ENCODE data around the gene NEK7.

DNA sequence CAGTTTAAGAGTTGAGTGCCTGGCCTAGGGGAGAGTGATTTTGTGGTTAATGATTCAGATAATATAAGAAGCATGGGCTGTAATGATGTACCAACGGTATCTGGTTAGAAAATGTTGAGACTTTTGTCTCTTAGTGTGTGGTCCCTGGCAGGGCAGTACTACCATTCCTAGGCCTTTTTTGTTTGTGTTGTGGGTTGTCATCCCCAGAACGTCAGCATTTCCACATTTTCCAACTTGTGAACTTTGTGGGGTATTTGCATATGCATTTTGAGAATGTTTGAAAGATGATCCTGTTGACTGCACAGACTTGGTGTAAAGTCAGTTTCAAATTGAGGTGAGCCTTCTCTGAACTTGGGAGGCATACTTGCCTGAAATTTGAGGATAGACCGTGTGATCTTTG is 11.4 kb downstream of the NEK7 start:
- no peak for TF ChIP-seq EZH2 (IDR thresholded peaks at IDR 0.05; ENCODE audit: low read length)
- TF ChIP-seq, protein P1, sequence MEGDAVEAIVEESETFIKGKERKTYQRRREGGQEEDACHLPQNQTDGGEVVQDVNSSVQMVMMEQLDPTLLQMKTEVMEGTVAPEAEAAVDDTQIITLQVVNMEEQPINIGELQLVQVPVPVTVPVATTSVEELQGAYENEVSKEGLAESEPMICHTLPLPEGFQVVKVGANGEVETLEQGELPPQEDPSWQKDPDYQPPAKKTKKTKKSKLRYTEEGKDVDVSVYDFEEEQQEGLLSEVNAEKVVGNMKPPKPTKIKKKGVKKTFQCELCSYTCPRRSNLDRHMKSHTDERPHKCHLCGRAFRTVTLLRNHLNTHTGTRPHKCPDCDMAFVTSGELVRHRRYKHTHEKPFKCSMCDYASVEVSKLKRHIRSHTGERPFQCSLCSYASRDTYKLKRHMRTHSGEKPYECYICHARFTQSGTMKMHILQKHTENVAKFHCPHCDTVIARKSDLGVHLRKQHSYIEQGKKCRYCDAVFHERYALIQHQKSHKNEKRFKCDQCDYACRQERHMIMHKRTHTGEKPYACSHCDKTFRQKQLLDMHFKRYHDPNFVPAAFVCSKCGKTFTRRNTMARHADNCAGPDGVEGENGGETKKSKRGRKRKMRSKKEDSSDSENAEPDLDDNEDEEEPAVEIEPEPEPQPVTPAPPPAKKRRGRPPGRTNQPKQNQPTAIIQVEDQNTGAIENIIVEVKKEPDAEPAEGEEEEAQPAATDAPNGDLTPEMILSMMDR (optimal IDR thresholded peaks at IDR 0.05 in 1 of 3, IDR thresholded peaks at IDR 0.05 in 1 of 3, conservative IDR thresholded peaks at IDR 0.05 in 1 of 3; ENCODE audit: extremely low read depth in 1 of 3, insufficient read depth in 2 of 3, low read length in 3 of 3): no peak

Measured in keratinocyte (primary cell).